Measurements from ENCODE around the gene RARRES1. TPM values are rescaled to one million over a fixed set of nuclear protein-coding genes. Genes with fewer than 3 reads are reported as not detected.

The RARRES1 gene
- polyA plus RNA-seq, 2 of the 4 experiments (the other 2 are of a cell fraction): 10.9 to 33.4 TPM

- Histone ChIP-seq H3K9me3 (no peaks in the 10 kb centered on the region), H3K4me1 (peaks cover 28% of the 10 kb centered on the region), H3K4me3 (no peak overlapping the region), H3K4me2 (no peak overlapping the region), H3K27ac (no peak overlapping the region)
- FAIRE-seq (no peak), DNase-seq (ENCODE audit: low read depth in 1 of 2, low spot score in 1 of 2) (no peak), ATAC-seq (no peak)
- WGBS (ENCODE audit: missing lambda C conversion rate): 81% methylated on average over 4 of the region's 4 CpGs
- TF ChIP-seq ELK1 (IDR thresholded peaks at IDR 0.05; ENCODE audit: low read depth, low read length): no peak
- POLR2A ChIA-PET: no interaction called here
- CTCF ChIA-PET: interaction anchor here (0.6 to 7.7 kb wide), 12 partner anchors 9 to 345 kb away, joined by 3 to 114 read pairs (median 8); partner anchors contain the start of genes GFM1 and LXN
Measured at GRCh38 chr3:158660711-158661110, 71.5 kb downstream of the RARRES1 start.

- Histone ChIP-seq H3K27ac (peak overlapping the region in 1 of 2 experiments; percentile 31; a peak in 1 of 6 replicates), H3K4me1 (peaks cover 28% of the 10 kb centered on the region), H3K9me3 (no peaks in the 10 kb centered on the region), H3K4me3 (no peak overlapping the region), H3K4me2 (no peak overlapping the region)
- ATAC-seq (peak; percentile 87 to 89), DNase-seq (ENCODE audit: low read depth in 1 of 2, low spot score in 1 of 2) (peak; percentile 60 to 73), FAIRE-seq (peak; percentile 54)
- 41% methylated on average over 7 of the region's 7 CpGs for WGBS (ENCODE audit: missing lambda C conversion rate)
- ChIA-PET CTCF (interaction anchor here (0.6 to 7.7 kb wide), 44 partner anchors 8 to 1973 kb away, joined by 3 to 114 read pairs (median 4); partner anchors contain the start of genes GFM1, LXN and MFSD1), POLR2A (interaction anchor here (2.6 kb wide), 1 partner anchor 15 kb away, joined by 6 read pairs; the partner anchor contains the start of gene GFM1)
- TF ChIP-seq ESRRA (IDR thresholded peaks at IDR 0.05; ENCODE audit: borderline replicate concordance, low read length) (no peak), FOSL2 (IDR thresholded peaks at IDR 0.05) (no peak), FOSL2 (CRISPR knock-in tag; IDR thresholded peaks at IDR 0.05) (peak; percentile 20; the same call in 1 of the 2 replicates), CTCF (IDR thresholded peaks at IDR 0.05) (peak; percentile 68), SREBF2 (IDR thresholded peaks at IDR 0.05) (no peak), MYC (IDR thresholded peaks at IDR 0.05; ENCODE audit: borderline replicate concordance, low read length) (no peak), POLR2A (IDR thresholded peaks at IDR 0.05; ENCODE audit: low read length) (no peak), RAD21 (conservative IDR thresholded peaks at IDR 0.05 in 1 of 2, IDR thresholded peaks at IDR 0.05 in 1 of 2) (peak; percentile 56), FOSB (CRISPR knock-in tag; IDR thresholded peaks at IDR 0.05) (no peak), MAFK (IDR thresholded peaks at IDR 0.05; ENCODE audit: partially characterized antibody) (peak; percentile 10), PBX3 (IDR thresholded peaks at IDR 0.05) (no peak), SMC3 (IDR thresholded peaks at IDR 0.05) (peak; percentile 74)
Measured at GRCh38 chr3:158659454-158660237, 72.6 kb downstream of the RARRES1 start.

GRCh38 chr3:158658889-158659288 is 73.4 kb downstream of the RARRES1 start:
- TF ChIP-seq RNF2 (IDR thresholded peaks at IDR 0.05; ENCODE audit: borderline replicate concordance, low read depth) (no peak), CHD4 (IDR thresholded peaks at IDR 0.05; ENCODE audit: borderline replicate concordance) (no peak), NPAS2 (CRISPR knock-in tag; IDR thresholded peaks at IDR 0.05; ENCODE audit: borderline replicate concordance) (no peak), HOXA7 (CRISPR knock-in tag; IDR thresholded peaks at IDR 0.05) (no peak), CHD2 (IDR thresholded peaks at IDR 0.05; ENCODE audit: low read length, partially characterized antibody) (no peak), KDM1A (IDR thresholded peaks at IDR 0.05; ENCODE audit: low read depth) (no peak), PHF8 (IDR thresholded peaks at IDR 0.05; ENCODE audit: borderline replicate concordance, low read depth) (no peak), TP53 (CRISPR knock-in tag; IDR thresholded peaks at IDR 0.05) (no peak)
- ChIA-PET POLR2A (interaction anchor here (2.6 kb wide), 1 partner anchor 15 kb away, joined by 6 read pairs; the partner anchor contains the start of gene GFM1), CTCF (interaction anchor here (0.6 to 7.7 kb wide), 29 partner anchors 7 to 164 kb away, joined by 3 to 114 read pairs (median 5); partner anchors contain the start of genes GFM1 and LXN)
- WGBS (ENCODE audit: missing lambda C conversion rate): 92% methylated on average over 7 of the region's 7 CpGs
- no peak overlapping the region for H3K27ac ChIP-seq
- H3K4me1 ChIP-seq: peaks cover 28% of the 10 kb centered on the region
- no peak for ATAC-seq
- no peak overlapping the region for H3K4me2 ChIP-seq
- DNase-seq (ENCODE audit: low read depth in 1 of 2, low spot score in 1 of 2): no peak
- H3K4me3 ChIP-seq: no peak overlapping the region
- FAIRE-seq: no peak
- H3K9me3 ChIP-seq: no peaks in the 10 kb centered on the region
